HAP-1 (cell line): ENCODE measurements around the gene FEV.

Experiments
- DNase-seq, 2 experiments: peaks; one replicate each; pipeline ENCODE4 v3.0.0-alpha.2; 2016 to 2020; ENCODE audit warnings: low spot score in 2 of 2
- H3K27me3 ChIP-seq: fragments of 250-450 bp; sonication (Bioruptor Pico); 2 replicates; pipeline ENCODE4 v1.5.1; 2020; ENCODE audit warnings: low read depth, mild to moderate bottlenecking, moderate library complexity
- H3K36me3 ChIP-seq: fragments of 250-450 bp; sonication (Bioruptor Pico); replicated peaks from 2 replicates; pipeline ENCODE4 v1.5.1; 2020; ENCODE audit warnings: mild to moderate bottlenecking
- H3K4me1 ChIP-seq: fragments of 250-450 bp; sonication (Bioruptor Pico); 2 replicates; pipeline ENCODE4 v1.5.1; 2020; ENCODE audit warnings: mild to moderate bottlenecking
- H3K4me3 ChIP-seq: fragments of 250-450 bp; sonication (Bioruptor Pico); 2 replicates; pipeline ENCODE4 v1.5.1; 2020; ENCODE audit warnings: mild to moderate bottlenecking, moderate library complexity
- H3K9me3 ChIP-seq: fragments of 250-450 bp; sonication (Bioruptor Pico); 2 replicates; pipeline ENCODE4 v1.5.1; 2020; ENCODE audit warnings: mild to moderate bottlenecking, moderate library complexity
- in situ Hi-C: fragments of 300-500 bp; cut with MboI; formaldehyde crosslinking; loops from 3 replicates; pipeline ENCODE4 v1.14.3; 2020; ENCODE audit warnings: low sequenced_read_pairs, inconsistent platforms, mixed read lengths

Gene FEV

DNA sequence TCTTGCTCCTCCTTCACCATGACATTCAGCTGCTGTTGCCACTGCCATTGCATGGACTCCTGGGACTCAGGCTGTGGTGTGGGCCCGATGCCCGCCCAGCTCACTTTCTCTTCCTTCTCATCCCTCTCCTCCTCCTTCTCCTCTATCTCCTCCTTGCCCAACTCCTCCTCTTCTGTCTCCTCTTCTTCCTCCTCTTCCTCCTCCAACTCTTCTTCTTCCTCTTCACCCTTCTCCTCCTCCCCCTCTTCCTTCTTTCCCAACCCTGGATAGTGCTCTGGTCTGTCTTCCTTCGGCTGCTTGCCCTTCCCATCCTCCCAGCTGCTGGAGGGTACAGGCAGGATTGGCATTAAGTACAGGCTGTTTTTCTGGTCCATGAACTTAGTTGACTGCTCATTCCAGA, 19.0 kb upstream of the FEV start:
- peaks cover 22% of the 10 kb centered on the region for H3K27me3 ChIP-seq
- in situ Hi-C loops = no loop called here
- H3K9me3 ChIP-seq = no peaks in the 10 kb centered on the region
- H3K36me3 ChIP-seq = no peaks in the 10 kb centered on the region
- DNase-seq = no peak
- H3K4me3 ChIP-seq = no peak overlapping the region
- H3K4me1 ChIP-seq = no peaks in the 10 kb centered on the region

- in situ Hi-C loops = no loop called here
- Histone ChIP-seq H3K27me3 (peaks cover 22% of the 10 kb centered on the region), H3K4me3 (no peak overlapping the region)
These were observed 18.3 kb upstream of the FEV start for GRCh38 chr2:219003267-219003634.

DNA sequence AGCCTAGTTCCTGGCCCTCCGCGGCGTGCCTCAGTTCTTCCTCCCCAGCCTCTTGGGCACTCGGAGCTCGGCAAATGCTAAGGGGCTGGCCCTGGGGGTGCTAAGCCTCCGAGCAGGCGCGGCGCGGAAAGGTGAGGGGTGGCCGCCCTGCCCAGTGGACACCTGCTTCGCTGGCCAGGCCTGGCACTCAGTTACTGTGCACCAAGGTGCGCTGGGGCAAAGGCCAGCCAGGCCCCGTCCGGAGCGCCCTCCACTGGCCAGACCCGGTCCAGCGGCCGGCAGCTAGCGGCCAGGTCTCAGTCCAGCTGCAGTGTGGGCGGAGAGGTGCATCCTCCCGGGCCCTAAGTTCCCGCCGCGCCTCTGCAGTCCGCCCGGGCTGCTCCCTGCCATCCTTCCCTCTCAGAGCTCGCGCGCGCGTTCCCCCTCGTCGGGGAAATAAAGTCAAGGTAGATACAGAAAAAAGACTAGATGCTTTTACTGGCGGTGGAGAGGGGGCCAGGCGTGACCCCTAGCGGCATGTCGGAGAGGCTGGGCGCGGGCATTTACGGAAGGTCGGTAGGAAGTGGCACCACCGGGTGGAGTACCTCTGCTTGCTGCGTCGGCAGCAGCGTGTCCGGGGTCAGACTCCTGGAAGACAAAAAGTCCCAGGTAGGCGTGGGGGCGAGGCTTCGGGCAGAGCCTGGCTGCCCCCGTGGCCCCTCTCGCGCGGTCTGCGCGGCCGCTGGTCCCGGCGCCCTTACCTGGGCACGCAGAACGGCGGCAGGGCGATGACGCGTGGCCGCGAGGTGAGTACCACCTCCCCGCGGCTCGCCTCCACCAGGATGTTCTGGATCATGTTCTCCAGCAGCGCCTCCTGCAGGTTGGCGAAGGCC, 17.6 kb upstream of the FEV start:
- DNase-seq = peak in 1 of 2 experiments; percentile 43
- no peak overlapping the region for H3K4me3 ChIP-seq
- H3K36me3 ChIP-seq = no peaks in the 10 kb centered on the region
- no peaks in the 10 kb centered on the region for H3K9me3 ChIP-seq
- H3K4me1 ChIP-seq = no peaks in the 10 kb centered on the region
- in situ Hi-C loops = no loop called here
- H3K27me3 ChIP-seq = peaks cover 22% of the 10 kb centered on the region

More at GRCh38 chr2:219003267-219003634, 18.3 kb upstream of the FEV start:
- H3K4me1 ChIP-seq = no peaks in the 10 kb centered on the region
- DNase-seq = no peak
- H3K36me3 ChIP-seq = no peaks in the 10 kb centered on the region
- H3K9me3 ChIP-seq = no peaks in the 10 kb centered on the region

DNA sequence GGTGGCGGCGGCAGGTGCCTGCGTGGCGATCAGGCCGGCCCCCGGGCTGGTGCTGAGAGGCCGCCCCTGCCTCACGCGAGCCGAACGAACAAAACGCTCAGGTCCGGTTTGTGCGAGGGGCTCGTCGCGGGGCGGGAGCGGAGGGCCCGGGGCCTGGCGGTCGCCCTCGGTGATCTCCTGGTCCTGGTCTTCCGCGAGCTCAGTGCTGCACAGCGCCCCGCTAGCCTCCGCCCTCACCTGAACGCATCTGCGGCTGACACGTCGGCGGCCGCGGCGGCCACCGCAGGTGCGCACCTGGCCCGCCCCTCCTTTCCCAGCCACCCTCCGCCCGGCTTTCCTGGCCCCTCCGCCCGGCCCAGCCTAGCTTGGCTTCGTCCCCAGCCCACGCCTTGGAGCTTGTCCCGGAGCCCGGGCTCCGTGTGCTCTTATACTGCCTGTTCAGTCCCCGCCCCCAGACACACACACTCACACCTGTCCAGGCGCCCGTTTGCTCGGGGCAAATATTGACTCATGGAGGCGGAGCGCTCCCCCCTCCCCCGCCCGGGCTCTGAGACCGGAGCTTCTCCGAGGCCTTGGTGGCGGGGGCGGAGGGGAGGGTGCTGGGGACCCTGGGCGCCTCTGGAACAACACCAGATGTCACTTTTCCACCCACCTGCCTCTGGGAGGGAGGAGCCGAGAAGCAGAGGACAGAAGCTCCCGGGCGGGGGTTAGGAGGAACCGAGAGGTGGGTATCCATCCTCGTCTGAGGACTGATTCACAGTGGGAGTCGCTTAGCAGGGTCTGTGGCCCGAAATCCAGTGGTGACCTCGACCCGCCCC, 16.8 kb upstream of the FEV start:
- H3K9me3 ChIP-seq = no peaks in the 10 kb centered on the region
- H3K4me1 ChIP-seq = no peaks in the 10 kb centered on the region
- no peaks in the 10 kb centered on the region for H3K36me3 ChIP-seq
- H3K27me3 ChIP-seq = peaks cover 22% of the 10 kb centered on the region
- H3K4me3 ChIP-seq = no peak overlapping the region
- in situ Hi-C loops = no loop called here
- DNase-seq = no peak

GRCh38 chr2:219001100-219001576, 16.2 kb upstream of the FEV start:
- no peak for DNase-seq
- in situ Hi-C loops = no loop called here
- no peak overlapping the region for H3K4me3 ChIP-seq
- H3K36me3 ChIP-seq = no peaks in the 10 kb centered on the region
- H3K27me3 ChIP-seq = peaks cover 22% of the 10 kb centered on the region
- H3K9me3 ChIP-seq = no peaks in the 10 kb centered on the region
- H3K4me1 ChIP-seq = no peaks in the 10 kb centered on the region

GRCh38 chr2:219000569-219000960, 15.6 kb upstream of the FEV start:
- Histone ChIP-seq H3K4me3 (no peak overlapping the region), H3K36me3 (no peaks in the 10 kb centered on the region), H3K4me1 (no peaks in the 10 kb centered on the region), H3K27me3 (peaks cover 22% of the 10 kb centered on the region), H3K9me3 (no peaks in the 10 kb centered on the region)
- in situ Hi-C loops = no loop called here
- no peak for DNase-seq

- no peaks in the 10 kb centered on the region for H3K9me3 ChIP-seq
- H3K36me3 ChIP-seq = no peaks in the 10 kb centered on the region
- H3K4me1 ChIP-seq = no peaks in the 10 kb centered on the region
- DNase-seq = no peak
- in situ Hi-C loops = no loop called here
- no peak overlapping the region for H3K4me3 ChIP-seq
- peaks cover 23% of the 10 kb centered on the region for H3K27me3 ChIP-seq
These were observed 15.0 kb upstream of the FEV start for GRCh38 chr2:218999881-219000568.

GRCh38 chr2:218999021-218999880, 14.3 kb upstream of the FEV start:
- H3K9me3 ChIP-seq = no peaks in the 10 kb centered on the region
- H3K36me3 ChIP-seq = no peaks in the 10 kb centered on the region
- peaks cover 27% of the 10 kb centered on the region for H3K27me3 ChIP-seq
- DNase-seq = no peak
- in situ Hi-C loops = no loop called here
- no peak overlapping the region for H3K4me3 ChIP-seq
- no peaks in the 10 kb centered on the region for H3K4me1 ChIP-seq

- H3K36me3 ChIP-seq = no peaks in the 10 kb centered on the region
- no peaks in the 10 kb centered on the region for H3K9me3 ChIP-seq
- no peak overlapping the region for H3K4me3 ChIP-seq
- in situ Hi-C loops = no loop called here
- peaks cover 31% of the 10 kb centered on the region for H3K27me3 ChIP-seq
- DNase-seq = no peak
- no peaks in the 10 kb centered on the region for H3K4me1 ChIP-seq
These were observed 13.5 kb upstream of the FEV start for GRCh38 chr2:218998414-218999002.

- no peaks in the 10 kb centered on the region for H3K4me1 ChIP-seq
- in situ Hi-C loops = no loop called here
- H3K27me3 ChIP-seq = peaks cover 31% of the 10 kb centered on the region
- no peaks in the 10 kb centered on the region for H3K36me3 ChIP-seq
- H3K4me3 ChIP-seq = no peak overlapping the region
- no peak for DNase-seq
- H3K9me3 ChIP-seq = no peaks in the 10 kb centered on the region
These were observed 12.7 kb upstream of the FEV start for GRCh38 chr2:218997731-218998130.

- Histone ChIP-seq H3K36me3 (no peaks in the 10 kb centered on the region), H3K4me1 (no peaks in the 10 kb centered on the region), H3K9me3 (no peaks in the 10 kb centered on the region), H3K4me3 (no peak overlapping the region), H3K27me3 (peaks cover 29% of the 10 kb centered on the region)
- in situ Hi-C loops = no loop called here
- DNase-seq = no peak
These were observed 12.0 kb upstream of the FEV start for GRCh38 chr2:218996937-218997336.

DNA sequence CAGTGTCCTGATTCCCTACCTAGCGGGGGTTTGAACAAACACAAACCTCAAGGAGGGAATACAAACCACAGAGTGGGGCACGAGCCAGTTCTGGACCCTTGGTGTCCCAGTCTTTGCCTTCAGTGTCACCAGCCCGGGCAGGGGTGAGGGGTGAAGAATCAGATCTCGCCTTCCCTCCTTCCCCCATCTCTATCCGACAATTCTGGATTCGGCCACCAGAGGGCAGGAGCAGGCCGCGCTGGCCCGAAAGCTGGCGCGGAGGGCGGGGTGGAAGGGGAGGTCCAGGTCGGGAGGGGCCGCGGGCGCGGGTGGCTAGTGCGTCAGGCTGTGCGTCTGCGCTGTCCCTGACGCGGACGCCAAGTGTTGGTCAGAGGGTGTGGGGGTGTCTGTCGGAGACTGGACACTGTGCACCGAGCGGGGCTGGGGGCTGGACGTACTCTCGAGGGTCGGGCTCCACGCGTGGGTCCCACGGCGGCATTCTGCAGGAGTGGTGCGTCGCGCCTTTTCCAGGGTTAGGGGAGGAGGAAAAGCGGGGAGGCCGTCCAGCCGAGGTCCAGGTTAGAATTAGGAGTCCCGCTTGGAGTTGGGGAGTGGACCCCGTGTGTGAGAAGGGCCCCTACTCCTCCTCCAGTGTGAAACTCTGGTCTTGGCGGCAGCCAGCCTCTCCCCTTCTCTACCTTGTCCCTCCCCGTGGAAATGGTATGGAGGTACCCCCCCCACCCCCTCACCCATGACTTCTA, 11.2 kb upstream of the FEV start:
- no peaks in the 10 kb centered on the region for H3K4me1 ChIP-seq
- H3K4me3 ChIP-seq = peak overlapping the region; percentile 23
- DNase-seq = peak; percentile 71 to 94
- peaks cover 34% of the 10 kb centered on the region for H3K27me3 ChIP-seq
- no peaks in the 10 kb centered on the region for H3K36me3 ChIP-seq
- in situ Hi-C loops = no loop called here
- H3K9me3 ChIP-seq = no peaks in the 10 kb centered on the region
